Loucy (cell line): ENCODE measurements around the gene ARHGAP25.
A peak's percentile ranks its signal among the peaks of the same experiment; 100 is the strongest.

Experiments used
- H2AFZ ChIP-seq: fragments of 200-600 bp; sonication (generic); 2 replicates; pipeline ENCODE4 v1.6.0; 2016; ENCODE audit warnings: antibody characterized with exemption, mild to moderate bottlenecking, low read length, moderate library complexity
- H3F3A ChIP-seq: fragments of 200-600 bp; 2 replicates; pipeline ENCODE4 v1.6.0; 2016; ENCODE audit warnings: antibody characterized with exemption, low read depth, mild to moderate bottlenecking
- H3K27me3 ChIP-seq: fragments of 200-600 bp; sonication (generic); 2 replicates; pipeline ENCODE4 v1.6.1; 2014; ENCODE audit warnings: low read length, mild to moderate bottlenecking; ENCODE audit not compliant: insufficient read depth, poor library complexity, severe bottlenecking
- H3K36me3 ChIP-seq: fragments of 200-600 bp; sonication (generic); 2 replicates; pipeline ENCODE4 v1.6.1; 2016; ENCODE audit warnings: low read length; ENCODE audit not compliant: insufficient read depth
- H3K4me1 ChIP-seq: fragments of 200-600 bp; sonication (generic); 2 replicates; pipeline ENCODE4 v1.5.1; 2014; ENCODE audit warnings: low read length, mild to moderate bottlenecking; ENCODE audit not compliant: insufficient read depth, poor library complexity, severe bottlenecking
- H3K4me2 ChIP-seq: fragments of 200-600 bp; sonication (generic); 2 replicates; pipeline ENCODE4 v1.6.0; 2014; ENCODE audit warnings: antibody characterized with exemption, low read length, low read depth, mild to moderate bottlenecking; ENCODE audit not compliant: poor library complexity, severe bottlenecking
- H3K4me3 ChIP-seq: fragments of 200-600 bp; sonication (generic); 2 replicates; pipeline ENCODE4 v1.5.1; 2014; ENCODE audit warnings: low read length, mild to moderate bottlenecking, mixed read lengths; ENCODE audit not compliant: poor library complexity, severe bottlenecking
- H3K79me2 ChIP-seq: fragments of 200-600 bp; sonication (generic); 2 replicates; pipeline ENCODE4 v1.6.1; 2014; ENCODE audit warnings: low read length; ENCODE audit not compliant: insufficient read depth
- H3K9ac ChIP-seq: fragments of 200-600 bp; sonication (generic); 2 replicates; pipeline ENCODE4 v1.6.0; 2014; ENCODE audit warnings: mild to moderate bottlenecking, low read depth, low read length, moderate library complexity; ENCODE audit not compliant: poor library complexity, severe bottlenecking
- H3K9me2 ChIP-seq: fragments of 200-600 bp; sonication (generic); replicated peaks from 2 replicates; pipeline ENCODE4 v1.6.1; 2016; ENCODE audit warnings: low read depth, low read length, mixed read lengths
- H3K9me3 ChIP-seq: fragments of 200-600 bp; sonication (generic); 2 replicates; pipeline ENCODE4 v1.6.1; 2014; ENCODE audit warnings: mild to moderate bottlenecking, antibody characterized with exemption, low read length, low read depth; ENCODE audit not compliant: insufficient read depth
- H4K20me1 ChIP-seq: fragments of 200-600 bp; sonication (generic); 2 replicates; pipeline ENCODE4 v1.6.0; 2014; ENCODE audit warnings: antibody characterized with exemption, low read length, mild to moderate bottlenecking; ENCODE audit not compliant: insufficient read depth, poor library complexity, severe bottlenecking
- EZH2phosphoT487 ChIP-seq: fragments of 200-600 bp; IDR thresholded peaks from 2 replicates; pipeline ENCODE4 v1.6.1; 2018; ENCODE audit warnings: antibody characterized with exemption, mild to moderate bottlenecking, moderate library complexity, borderline replicate concordance
- TF ChIP-seq, protein P1 (sequence below): fragments of 200-600 bp; sonication (generic); conservative IDR thresholded peaks from 2 replicates; pipeline ENCODE4 v1.5.1; 2014; ENCODE audit warnings: mild to moderate bottlenecking, antibody characterized with exemption, low read length

ARHGAP25 gene

DNA sequence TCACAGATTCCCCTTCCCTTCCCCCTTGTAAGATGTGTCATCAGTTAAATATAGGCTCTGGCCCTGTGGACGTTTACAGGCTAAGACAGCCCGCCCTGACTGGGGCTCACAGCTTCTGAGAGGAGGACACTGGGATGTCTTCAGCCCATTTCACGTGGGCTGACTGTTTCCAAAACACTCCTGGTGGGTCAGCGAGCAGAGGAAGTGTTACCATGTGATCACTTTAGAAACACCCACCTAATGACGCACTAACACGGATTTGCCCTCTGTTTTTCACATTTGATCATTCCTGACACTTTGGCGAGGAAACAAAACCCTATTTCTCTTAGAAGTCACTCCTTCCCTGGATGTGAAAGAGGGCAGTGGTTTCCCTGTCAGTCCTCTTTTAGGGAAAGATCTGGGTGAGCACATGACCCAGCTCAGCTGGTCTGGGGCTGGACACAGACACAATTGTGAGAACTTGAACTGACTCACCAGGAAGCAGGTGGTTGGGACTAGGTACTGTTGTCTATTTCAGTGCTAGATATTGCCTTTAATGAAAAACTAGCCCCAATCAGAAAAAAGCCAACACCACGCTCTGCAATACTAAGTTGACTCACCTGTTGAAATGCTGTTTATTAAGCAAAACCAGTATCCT, 97.7 kb downstream of the ARHGAP25 start:
- H3K4me2 ChIP-seq, result peak overlapping the region; percentile 62
- H3K4me1 ChIP-seq, result peaks cover 69% of the 10 kb centered on the region
- peak overlapping the region; percentile 60 for H2AFZ ChIP-seq
- no peaks in the 10 kb centered on the region for H3K9me3 ChIP-seq
- H4K20me1 ChIP-seq, result no peaks in the 10 kb centered on the region
- H3K79me2 ChIP-seq, result no peaks in the 10 kb centered on the region
- no peak for TF ChIP-seq EZH2phosphoT487
- peak overlapping the region; percentile 60 for H3K9ac ChIP-seq
- H3K9me2 ChIP-seq, result no peaks in the 10 kb centered on the region
- H3K36me3 ChIP-seq, result no peaks in the 10 kb centered on the region
- peaks cover 6% of the 10 kb centered on the region; the same call in 1 of the 2 replicates for H3F3A ChIP-seq
- no peaks in the 10 kb centered on the region for H3K27me3 ChIP-seq
- peak overlapping the region; percentile 32 for H3K4me3 ChIP-seq

DNA sequence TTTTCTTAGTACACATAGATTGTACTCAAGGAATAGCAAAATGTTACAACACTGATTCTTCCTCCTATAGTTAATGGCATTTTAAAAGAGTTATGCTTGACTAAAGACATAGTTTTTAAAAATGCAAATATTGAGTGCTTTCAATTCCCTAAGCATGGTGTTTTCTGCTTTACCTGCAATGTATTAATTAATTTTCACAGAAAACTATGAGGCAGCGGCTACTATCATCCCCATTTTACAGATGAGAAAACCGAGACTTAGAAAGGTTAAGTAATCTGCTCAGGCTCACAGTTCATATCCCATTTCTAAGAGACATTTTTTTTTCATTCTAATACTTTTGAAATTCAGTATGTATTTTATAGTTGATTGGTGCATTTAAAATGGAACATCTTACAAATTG, 98.6 kb downstream of the ARHGAP25 start:
- no peaks in the 10 kb centered on the region for H3K9me3 ChIP-seq
- H4K20me1 ChIP-seq, result no peaks in the 10 kb centered on the region
- no peak overlapping the region for H3K9ac ChIP-seq
- no peaks in the 10 kb centered on the region for H3K36me3 ChIP-seq
- H3K4me1 ChIP-seq, result peaks cover 62% of the 10 kb centered on the region
- H3K27me3 ChIP-seq, result no peaks in the 10 kb centered on the region
- no peak overlapping the region for H3K4me3 ChIP-seq
- no peaks in the 10 kb centered on the region for H3K79me2 ChIP-seq
- TF ChIP-seq, protein P1, sequence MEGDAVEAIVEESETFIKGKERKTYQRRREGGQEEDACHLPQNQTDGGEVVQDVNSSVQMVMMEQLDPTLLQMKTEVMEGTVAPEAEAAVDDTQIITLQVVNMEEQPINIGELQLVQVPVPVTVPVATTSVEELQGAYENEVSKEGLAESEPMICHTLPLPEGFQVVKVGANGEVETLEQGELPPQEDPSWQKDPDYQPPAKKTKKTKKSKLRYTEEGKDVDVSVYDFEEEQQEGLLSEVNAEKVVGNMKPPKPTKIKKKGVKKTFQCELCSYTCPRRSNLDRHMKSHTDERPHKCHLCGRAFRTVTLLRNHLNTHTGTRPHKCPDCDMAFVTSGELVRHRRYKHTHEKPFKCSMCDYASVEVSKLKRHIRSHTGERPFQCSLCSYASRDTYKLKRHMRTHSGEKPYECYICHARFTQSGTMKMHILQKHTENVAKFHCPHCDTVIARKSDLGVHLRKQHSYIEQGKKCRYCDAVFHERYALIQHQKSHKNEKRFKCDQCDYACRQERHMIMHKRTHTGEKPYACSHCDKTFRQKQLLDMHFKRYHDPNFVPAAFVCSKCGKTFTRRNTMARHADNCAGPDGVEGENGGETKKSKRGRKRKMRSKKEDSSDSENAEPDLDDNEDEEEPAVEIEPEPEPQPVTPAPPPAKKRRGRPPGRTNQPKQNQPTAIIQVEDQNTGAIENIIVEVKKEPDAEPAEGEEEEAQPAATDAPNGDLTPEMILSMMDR, result no peak
- no peak for TF ChIP-seq EZH2phosphoT487
- no peaks in the 10 kb centered on the region for H3K9me2 ChIP-seq
- peaks cover 6% of the 10 kb centered on the region; the same call in 1 of the 2 replicates for H3F3A ChIP-seq
- H2AFZ ChIP-seq, result no peak overlapping the region
- H3K4me2 ChIP-seq, result peak overlapping the region; percentile 62

DNA sequence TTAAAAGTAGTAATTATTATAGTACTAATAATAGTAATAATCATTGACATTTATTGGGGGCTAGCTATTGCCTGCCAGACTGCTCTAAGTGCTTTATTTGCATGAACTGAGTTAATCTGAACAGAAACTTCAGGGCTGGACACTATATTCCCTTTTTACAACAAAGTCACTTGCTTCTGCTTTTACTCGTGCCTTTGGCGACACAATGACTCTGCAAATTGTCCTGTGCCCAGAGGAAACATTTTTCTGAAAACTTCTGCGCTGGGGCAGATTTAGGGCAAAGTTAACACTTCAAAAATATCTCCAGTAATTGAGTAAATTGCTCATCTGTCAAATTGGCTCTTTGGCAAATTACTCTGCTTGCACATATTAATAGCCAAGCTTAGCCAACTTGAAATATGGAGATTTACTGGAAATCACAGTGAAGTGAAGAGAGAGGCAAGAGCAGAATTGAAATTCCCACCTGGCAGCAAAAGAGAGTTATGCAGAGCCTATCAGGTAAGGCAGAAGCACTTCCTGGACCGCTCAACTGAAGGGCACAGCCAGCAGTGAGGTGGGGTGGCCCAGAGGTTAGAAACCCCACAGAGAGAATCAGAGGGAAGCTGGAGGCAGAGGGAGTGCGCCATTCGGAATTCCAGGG, 100.2 kb downstream of the ARHGAP25 start:
- TF ChIP-seq EZH2phosphoT487, result no peak
- TF ChIP-seq, protein P1, result no peak
- Histone ChIP-seq H2AFZ (peak overlapping the region; percentile 57; the same call in 1 of the 2 replicates), H3K4me1 (peaks cover 48% of the 10 kb centered on the region)

More for the DNA sequence above, 100.2 kb downstream of the ARHGAP25 start:
- Histone ChIP-seq H3K4me3 (no peak overlapping the region), H3K27me3 (no peaks in the 10 kb centered on the region), H3F3A (peaks cover 3% of the 10 kb centered on the region; the same call in 1 of the 2 replicates), H4K20me1 (no peaks in the 10 kb centered on the region), H3K9me2 (no peaks in the 10 kb centered on the region), H3K4me2 (peak overlapping the region; percentile 25), H3K36me3 (no peaks in the 10 kb centered on the region), H3K79me2 (no peaks in the 10 kb centered on the region), H3K9ac (peak overlapping the region; percentile 12), H3K9me3 (peaks cover 5% of the 10 kb centered on the region; the same call in 1 of the 2 replicates)
